Fibroblast of mammary gland (primary cell): ENCODE results near the gene CERCAM.

ENCODE experiments used
- DNase-seq: peaks from one replicate; pipeline ENCODE4 v3.0.0-alpha.2; 2010; ENCODE audit warnings: low read depth
- H3K4me3 ChIP-seq: 2 replicates; pipeline ENCODE4 v1.5.1; 2011; ENCODE audit warnings: low read depth, mild to moderate bottlenecking, low read length, moderate library complexity; ENCODE audit not compliant: control insufficient read depth
- TF ChIP-seq, protein P1 (sequence below): conservative IDR thresholded peaks from 2 replicates; pipeline ENCODE4 v1.5.1; 2011; ENCODE audit warnings: low read depth, low read length, inconsistent platforms; ENCODE audit not compliant: control insufficient read depth, insufficient read depth

The CERCAM gene

DNA sequence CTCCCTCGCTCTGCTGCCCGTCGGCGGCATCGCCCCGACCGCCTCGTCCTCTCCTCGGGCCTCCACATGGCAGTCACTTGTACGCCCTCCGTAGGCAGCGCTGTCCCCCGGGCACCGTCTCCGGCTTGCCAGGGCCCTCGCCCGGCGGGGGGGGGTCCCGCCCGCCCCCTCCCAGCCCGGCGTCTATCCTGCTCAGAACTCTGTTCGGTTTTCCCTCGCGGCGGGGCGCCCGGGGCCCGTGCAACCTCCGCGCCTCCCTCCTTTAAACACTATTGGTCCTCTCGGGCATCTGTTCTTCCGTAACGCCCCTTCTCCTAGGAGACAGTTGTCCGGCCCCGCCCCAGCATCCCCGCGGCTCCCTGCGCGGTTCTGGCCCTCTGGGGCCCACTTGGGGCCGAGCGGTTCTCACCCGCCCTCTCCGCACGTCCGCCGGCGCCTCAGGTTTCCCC is 36.0 kb downstream of the CERCAM start:
- TF ChIP-seq, protein P1, sequence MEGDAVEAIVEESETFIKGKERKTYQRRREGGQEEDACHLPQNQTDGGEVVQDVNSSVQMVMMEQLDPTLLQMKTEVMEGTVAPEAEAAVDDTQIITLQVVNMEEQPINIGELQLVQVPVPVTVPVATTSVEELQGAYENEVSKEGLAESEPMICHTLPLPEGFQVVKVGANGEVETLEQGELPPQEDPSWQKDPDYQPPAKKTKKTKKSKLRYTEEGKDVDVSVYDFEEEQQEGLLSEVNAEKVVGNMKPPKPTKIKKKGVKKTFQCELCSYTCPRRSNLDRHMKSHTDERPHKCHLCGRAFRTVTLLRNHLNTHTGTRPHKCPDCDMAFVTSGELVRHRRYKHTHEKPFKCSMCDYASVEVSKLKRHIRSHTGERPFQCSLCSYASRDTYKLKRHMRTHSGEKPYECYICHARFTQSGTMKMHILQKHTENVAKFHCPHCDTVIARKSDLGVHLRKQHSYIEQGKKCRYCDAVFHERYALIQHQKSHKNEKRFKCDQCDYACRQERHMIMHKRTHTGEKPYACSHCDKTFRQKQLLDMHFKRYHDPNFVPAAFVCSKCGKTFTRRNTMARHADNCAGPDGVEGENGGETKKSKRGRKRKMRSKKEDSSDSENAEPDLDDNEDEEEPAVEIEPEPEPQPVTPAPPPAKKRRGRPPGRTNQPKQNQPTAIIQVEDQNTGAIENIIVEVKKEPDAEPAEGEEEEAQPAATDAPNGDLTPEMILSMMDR, result no peak
- peak overlapping the region; percentile 75 for H3K4me3 ChIP-seq
- DNase-seq, result peak; percentile 64

- TF ChIP-seq, protein P1, result no peak
- DNase-seq, result no peak
- H3K4me3 ChIP-seq, result peak overlapping the region; percentile 75
Observed at GRCh38 chr9:128457207-128457606, 36.5 kb downstream of the CERCAM start.

DNA sequence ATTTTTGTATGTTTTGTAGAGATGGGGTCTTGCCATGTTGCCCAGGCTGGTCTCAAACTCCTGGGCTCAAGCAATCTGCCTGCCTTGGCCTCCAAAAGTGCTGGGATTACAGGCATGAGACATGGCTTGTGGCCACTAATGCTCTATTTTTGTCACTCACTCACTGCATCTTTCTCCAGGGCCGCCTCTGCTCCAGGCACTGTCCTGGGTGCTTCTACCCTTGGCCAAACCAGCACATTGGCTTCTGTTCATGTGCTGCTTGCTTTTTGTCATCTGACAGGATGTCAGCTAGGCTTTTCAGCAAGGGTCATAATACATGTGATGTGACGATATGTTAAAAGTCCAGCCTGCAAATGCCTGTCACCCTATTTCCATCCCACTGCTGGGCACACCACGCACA is 38.4 kb downstream of the CERCAM start:
- DNase-seq, result no peak
- TF ChIP-seq, protein P1, result no peak
- no peak overlapping the region for H3K4me3 ChIP-seq

GRCh38 chr9:128469070-128469469 is 48.4 kb downstream of the CERCAM start:
- no peak overlapping the region for H3K4me3 ChIP-seq
- no peak for DNase-seq
- TF ChIP-seq, protein P1, result no peak

- peak; percentile 75 for DNase-seq
- TF ChIP-seq, protein P1, result no peak
Observed at GRCh38 chr9:128470560-128470959, 49.9 kb downstream of the CERCAM start.

DNA sequence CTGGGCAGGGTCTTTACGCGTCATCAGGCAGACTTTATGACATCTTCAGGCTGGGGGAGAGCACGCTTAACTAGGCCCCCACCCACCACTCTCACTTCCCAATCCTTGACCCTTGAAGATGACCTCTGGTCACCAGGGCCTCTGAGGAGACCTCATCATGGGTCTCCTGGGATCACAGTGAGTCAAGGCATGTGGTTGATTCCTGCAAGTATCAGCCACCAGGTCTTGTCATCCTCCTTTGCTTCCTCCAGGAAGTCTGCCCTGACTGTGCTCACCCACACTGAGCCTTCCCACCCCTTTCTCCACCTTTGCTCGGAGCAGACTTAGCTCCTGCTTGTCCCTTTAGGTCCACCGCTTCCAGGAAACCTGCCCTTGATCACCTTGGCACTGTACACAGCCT is 52.4 kb downstream of the CERCAM start:
- peak; percentile 25 for DNase-seq
- TF ChIP-seq, protein P1, result no peak
- H3K4me3 ChIP-seq, result no peak overlapping the region

More at GRCh38 chr9:128470560-128470959, 49.9 kb downstream of the CERCAM start:
- no peak overlapping the region for H3K4me3 ChIP-seq

DNA sequence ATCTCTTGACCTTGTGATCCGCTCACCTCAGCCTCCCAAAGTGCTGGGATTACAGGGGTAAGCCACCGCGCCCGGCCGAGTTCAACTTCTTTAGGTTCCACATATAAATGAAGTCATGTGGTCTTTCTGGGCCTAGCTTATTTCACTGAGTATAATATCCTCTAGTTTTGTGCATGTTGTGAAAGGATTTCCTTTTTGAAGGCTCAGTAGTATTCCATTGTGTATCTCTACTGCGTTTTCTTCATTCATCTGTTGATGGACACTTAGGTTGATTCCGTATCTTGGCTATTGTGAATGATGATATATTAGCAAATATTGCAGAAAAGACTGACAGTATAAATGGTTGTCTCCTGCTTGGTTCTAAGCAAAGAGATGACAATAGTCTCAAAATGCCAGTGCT is 55.2 kb downstream of the CERCAM start:
- DNase-seq, result no peak
- TF ChIP-seq, protein P1, result no peak
- no peak overlapping the region for H3K4me3 ChIP-seq
